IgD-negative memory B cell (primary cell): ENCODE results near the gene VPS9D1. TPM values are rescaled to one million over a fixed set of nuclear protein-coding genes. Genes with fewer than 3 reads are reported as not detected.
"Not testable (repeated sequence)": the region's sequence is repeated elsewhere in the genome, so short reads cannot be mapped to it uniquely, and the experiment has no call there.

Source experiments
- H3K27ac Mint-ChIP-seq, 3 donors: one replicate each; pipeline ENCODE4 v1.8.0; 2020 to 2022; ENCODE audit warnings: mild to moderate bottlenecking in 3 of 3, mixed read lengths in 3 of 3, moderate library complexity in 1 of 3
- H3K27me3 Mint-ChIP-seq: one replicate; pipeline ENCODE4 v1.8.0; 2021; ENCODE audit warnings: mixed read lengths
- H3K36me3 Mint-ChIP-seq: one replicate; pipeline ENCODE4 v1.8.0; 2020; ENCODE audit warnings: mild to moderate bottlenecking, mixed read lengths
- H3K4me1 Mint-ChIP-seq, 3 donors: one replicate each; pipeline ENCODE4 v1.8.0; 2020 to 2022; ENCODE audit warnings: mixed read lengths in 3 of 3, mild to moderate bottlenecking in 1 of 3
- H3K4me3 Mint-ChIP-seq, 4 donors: one replicate each; pipeline ENCODE4 v1.8.0; 2020 to 2022; ENCODE audit warnings: mild to moderate bottlenecking in 4 of 4, mixed read lengths in 4 of 4, moderate library complexity in 3 of 4
- H3K9me3 Mint-ChIP-seq, 3 donors: one replicate each; pipeline ENCODE4 v1.8.0; 2020 to 2021; ENCODE audit warnings: mixed read lengths in 3 of 3, mild to moderate bottlenecking in 1 of 3
- polyA plus RNA-seq: library from polyadenylated mRNA; unstranded; fragments of 300-500 nt; fragmentation: Illumina TruSeq; gene quantifications from one replicate; pipeline ENCODE4 v1.2.3, GENCODE V29; 2021

VPS9D1 gene
- polyA plus RNA-seq, 1 donor from 2014 or later, result 1.6 TPM

DNA sequence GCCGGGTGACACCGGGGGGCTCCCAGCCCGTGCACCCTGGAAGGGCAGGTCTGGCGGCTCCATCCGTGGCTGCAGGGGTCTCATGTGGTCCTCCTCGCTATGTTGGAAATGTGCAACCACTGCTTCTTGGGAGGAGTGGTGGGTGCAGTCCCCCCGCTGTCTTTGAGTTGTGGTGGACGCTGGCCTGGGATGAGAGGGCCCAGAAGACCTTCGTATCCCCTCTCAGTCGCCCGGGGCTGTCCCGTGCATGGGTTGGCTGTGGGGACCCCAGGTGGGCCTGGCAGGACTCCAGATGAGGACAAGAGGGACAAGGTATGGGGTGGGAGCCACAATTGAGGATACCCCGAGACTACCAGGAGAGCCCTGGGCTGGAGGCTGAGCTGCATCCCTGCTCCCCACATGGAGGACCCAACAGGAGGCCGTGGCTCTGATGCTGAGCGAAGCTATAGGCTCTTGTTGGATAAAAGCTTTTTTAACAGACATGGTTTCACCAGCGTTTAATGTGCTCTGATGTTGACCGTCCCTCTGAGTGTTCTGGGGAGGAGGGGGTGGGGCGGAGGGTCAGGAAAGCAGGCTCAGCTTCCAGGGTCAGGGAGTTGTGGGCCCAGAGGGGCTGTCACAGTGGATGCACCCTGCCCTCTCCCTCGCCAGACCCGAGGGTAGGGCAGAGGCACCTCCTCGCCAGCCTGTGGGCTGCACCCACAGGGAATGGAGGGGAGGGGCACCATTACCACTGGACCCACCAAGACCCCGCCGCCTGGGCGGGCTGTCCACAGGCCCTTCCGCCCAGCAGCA, 24.6 kb downstream of the VPS9D1 start:
- H3K27me3 Mint-ChIP-seq, result no peaks in the 10 kb centered on the region
- peak overlapping the region in 1 of 3 donors; percentile 48 for H3K27ac Mint-ChIP-seq
- H3K4me3 Mint-ChIP-seq, result peak overlapping the region in 2 of 4 donors; percentile 29 to 58
- peaks cover 8 to 11% (median 10%) of the 10 kb centered on the region in 3 donors for H3K4me1 Mint-ChIP-seq
- no peaks in the 10 kb centered on the region for H3K9me3 Mint-ChIP-seq
- H3K36me3 Mint-ChIP-seq, result no peaks in the 10 kb centered on the region

DNA sequence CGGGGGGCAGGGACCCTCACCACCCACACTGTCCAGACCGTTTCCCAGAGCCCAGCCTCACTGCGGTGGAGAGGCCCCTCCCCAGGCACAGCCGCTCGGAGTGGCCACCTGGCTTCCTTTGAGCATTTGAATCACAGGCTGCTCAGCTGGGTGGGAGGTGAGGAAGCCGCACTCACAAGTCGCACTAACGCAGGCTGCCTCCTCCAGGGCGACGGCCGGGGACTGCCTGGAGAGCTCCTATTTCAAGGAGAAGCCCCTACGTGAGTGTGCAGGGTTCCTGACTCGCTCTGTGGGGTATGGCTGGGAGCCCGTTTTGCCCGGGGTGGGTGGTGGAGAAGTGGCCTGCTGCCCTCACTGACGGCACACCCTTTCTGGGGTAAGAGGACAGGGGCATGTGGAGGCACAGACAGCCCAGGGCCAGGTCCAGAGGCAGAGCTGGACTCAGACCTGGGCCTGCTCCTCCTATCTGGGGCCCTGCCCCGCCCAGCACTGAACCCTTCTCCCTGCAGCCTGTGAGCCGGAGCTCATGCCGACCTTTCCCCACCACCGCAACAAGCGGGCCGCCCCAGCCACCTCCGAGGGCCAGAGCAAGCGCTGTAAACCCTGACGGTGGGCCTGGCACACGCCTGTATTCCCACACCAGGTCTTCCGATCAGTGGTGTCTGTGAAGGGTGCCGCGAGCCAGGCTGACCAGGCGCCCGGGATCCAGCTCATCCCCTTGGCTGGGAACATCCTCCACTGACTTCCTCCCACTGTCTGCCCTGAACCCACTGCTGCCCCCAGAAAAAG, 25.4 kb downstream of the VPS9D1 start:
- peak overlapping the region in 2 of 4 donors; percentile 17 to 29 for H3K4me3 Mint-ChIP-seq
- H3K36me3 Mint-ChIP-seq, result no peaks in the 10 kb centered on the region
- H3K27ac Mint-ChIP-seq, result peak overlapping the region in 2 of 3 donors; percentile 18 to 39
- no peaks in the 10 kb centered on the region for H3K9me3 Mint-ChIP-seq
- no peaks in the 10 kb centered on the region for H3K27me3 Mint-ChIP-seq
- H3K4me1 Mint-ChIP-seq, result peaks cover 8 to 11% (median 10%) of the 10 kb centered on the region in 3 donors

DNA sequence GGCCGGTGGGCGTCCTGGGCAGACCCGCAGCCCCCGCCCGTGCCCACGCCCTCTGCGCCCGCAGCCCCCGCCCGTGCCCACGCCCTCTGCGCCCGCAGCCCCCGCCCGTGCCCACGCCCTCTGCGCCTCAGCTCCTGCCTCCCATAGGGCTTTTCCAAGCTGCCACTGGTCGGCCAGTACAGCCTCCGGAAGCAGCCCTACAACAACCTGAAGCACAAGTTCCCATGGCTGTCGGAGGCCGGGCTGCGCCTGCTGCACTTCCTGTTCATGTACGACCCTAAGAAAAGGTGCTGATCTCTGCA, 26.0 kb downstream of the VPS9D1 start:
- not testable (repeated sequence) for H3K27ac Mint-ChIP-seq, H3K27me3 Mint-ChIP-seq, H3K36me3 Mint-ChIP-seq, H3K4me1 Mint-ChIP-seq, H3K9me3 Mint-ChIP-seq
- H3K4me3 Mint-ChIP-seq, result peak overlapping the region in 1 of 4 donors; percentile 29

DNA sequence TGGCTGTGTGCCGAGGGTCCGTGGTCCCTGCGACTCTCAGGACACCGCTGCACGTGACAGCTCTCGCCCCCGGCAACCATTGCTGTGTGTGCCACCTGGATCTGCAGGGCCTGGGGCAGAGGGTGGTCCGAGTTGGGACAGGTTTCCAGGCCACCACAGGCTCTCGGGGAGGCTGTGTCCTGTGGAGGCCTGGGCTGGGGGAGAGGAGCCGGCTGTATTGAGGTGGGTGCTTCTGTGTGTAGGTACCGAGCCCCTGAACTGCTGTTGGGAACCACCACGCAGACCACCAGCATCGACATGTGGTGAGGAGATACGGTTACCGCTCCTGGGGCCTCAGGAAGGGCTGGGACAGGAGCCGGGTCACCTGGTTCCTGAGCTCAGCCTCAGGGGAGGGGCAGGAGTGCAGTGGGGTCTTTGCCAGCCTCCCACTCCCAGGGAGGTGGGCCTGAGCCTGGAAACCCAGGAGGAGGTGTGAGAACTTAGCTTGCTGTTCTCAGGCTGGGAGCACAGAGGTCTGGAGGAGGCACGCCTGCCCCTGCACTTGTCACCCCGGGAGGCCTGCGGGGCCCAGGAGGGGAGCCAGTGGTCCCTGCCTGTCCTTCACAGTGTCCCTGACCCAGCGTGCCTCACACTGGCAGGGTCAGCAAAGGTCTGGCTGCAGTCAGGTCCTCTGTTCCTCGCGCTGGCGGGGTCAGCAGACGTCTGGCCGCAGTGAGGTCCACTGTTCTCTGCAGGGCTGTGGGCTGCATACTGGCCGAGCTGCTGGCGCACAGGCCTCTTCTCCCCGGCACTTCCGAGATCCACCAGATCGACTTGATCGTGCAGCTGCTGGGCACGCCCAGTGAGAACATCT, 26.5 kb downstream of the VPS9D1 start:
- peak overlapping the region in 1 of 4 donors; percentile 17 for H3K4me3 Mint-ChIP-seq
- no peaks in the 10 kb centered on the region for H3K9me3 Mint-ChIP-seq
- H3K4me1 Mint-ChIP-seq, result peaks cover 4 to 6% (median 5%) of the 10 kb centered on the region in 3 donors
- H3K27me3 Mint-ChIP-seq, result no peaks in the 10 kb centered on the region
- peaks cover 3% of the 10 kb centered on the region for H3K36me3 Mint-ChIP-seq
- H3K27ac Mint-ChIP-seq, result peak overlapping the region in 2 of 3 donors; percentile 42 to 78

DNA sequence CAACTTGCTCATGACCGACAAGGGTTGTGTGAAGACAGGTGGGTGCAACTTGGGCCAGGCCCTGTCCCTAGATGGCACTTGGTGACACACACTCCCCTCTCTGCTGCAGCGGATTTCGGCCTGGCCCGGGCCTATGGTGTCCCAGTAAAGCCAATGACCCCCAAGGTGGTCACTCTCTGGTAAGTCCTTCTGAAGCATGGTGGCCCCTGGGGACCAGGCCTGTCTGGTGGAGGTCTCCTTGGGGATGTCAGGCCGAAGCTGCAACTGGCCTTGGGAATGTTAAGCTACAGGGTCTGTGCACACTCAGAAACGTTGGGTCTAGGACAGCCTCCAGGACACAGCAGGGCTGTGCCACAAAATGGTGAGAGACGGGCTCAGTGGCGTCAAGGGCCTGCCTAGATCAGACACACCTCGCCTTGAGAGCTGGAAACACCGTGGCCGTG, 27.4 kb downstream of the VPS9D1 start:
- H3K36me3 Mint-ChIP-seq, result peaks cover 3% of the 10 kb centered on the region
- peak overlapping the region in 1 of 4 donors; percentile 17 for H3K4me3 Mint-ChIP-seq
- no peaks in the 10 kb centered on the region for H3K9me3 Mint-ChIP-seq
- H3K27me3 Mint-ChIP-seq, result no peaks in the 10 kb centered on the region
- H3K4me1 Mint-ChIP-seq, result peaks cover 3 to 4% (median 4%) of the 10 kb centered on the region in 3 donors
- H3K27ac Mint-ChIP-seq, result peak overlapping the region in 2 of 3 donors; percentile 42 to 78

DNA sequence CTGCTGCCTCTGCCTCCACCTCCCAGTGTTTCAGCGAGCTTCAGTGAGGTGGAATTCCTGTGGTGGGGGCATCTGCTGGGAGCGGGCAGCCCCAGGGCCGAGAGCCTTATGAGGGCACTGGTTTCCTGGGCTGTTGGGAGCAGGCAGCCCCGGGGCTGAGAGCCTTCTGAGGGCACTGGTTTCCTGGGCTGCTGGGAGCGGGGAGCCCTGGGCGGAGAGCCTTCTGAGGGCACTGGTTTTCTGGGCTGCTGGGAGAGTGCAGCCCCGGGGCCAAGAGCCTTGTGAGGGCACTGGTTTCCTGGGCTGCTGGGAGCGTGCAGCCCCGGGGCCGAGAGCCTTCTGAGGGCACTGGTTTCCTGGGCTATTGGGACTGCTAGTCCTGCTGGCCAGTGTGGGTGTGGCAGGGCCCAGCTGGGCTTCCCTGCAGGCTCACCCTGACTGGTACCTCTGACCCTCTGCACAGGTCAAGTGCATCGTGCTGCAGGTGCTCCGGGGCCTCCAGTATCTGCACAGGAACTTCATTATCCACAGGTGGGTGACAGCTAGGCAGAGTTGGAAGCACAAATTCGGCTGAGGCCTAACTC, 28.6 kb downstream of the VPS9D1 start:
- H3K9me3 Mint-ChIP-seq, result no peaks in the 10 kb centered on the region
- peaks cover 3% of the 10 kb centered on the region for H3K36me3 Mint-ChIP-seq
- H3K27me3 Mint-ChIP-seq, result no peaks in the 10 kb centered on the region
- H3K4me3 Mint-ChIP-seq, result peak overlapping the region in 2 of 4 donors; percentile 26 to 37
- H3K4me1 Mint-ChIP-seq, result peaks cover 8 to 11% (median 8%) of the 10 kb centered on the region in 3 donors
- peak overlapping the region in 2 of 3 donors; percentile 42 to 57 for H3K27ac Mint-ChIP-seq

DNA sequence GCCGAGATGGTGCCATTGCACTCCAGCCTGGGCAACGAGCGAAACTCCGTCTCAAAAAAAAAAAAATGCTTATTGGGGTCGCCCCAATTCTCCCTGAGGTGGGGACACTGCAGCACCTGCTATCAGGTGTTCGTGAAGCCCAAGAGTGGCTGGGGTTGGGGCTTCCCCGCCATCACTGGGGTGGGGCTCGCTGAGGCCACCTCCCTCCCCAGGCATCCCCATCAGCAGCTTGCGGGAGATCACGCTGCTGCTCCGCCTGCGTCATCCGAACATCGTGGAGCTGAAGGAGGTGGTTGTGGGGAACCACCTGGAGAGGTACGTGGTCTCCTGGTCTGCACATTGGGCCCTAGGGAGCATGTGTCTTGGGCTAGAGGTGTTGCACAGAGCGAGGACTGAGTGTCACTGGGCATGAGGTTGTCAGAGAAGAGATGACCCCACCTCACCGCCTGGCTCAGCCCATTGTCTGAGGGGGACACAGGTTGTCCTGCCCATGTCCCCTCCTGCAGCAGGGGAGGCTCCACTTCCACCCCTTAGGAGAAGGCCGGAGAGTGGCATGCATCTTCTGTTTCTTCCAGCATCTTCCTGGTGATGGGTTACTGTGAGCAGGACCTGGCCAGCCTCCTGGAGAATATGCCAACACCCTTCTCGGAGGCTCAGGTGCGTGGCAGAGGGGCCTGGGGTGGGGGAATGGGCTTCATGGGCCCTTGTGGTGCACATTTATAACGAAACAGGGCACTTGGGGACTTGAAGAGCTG, 29.3 kb downstream of the VPS9D1 start:
- no peaks in the 10 kb centered on the region for H3K9me3 Mint-ChIP-seq
- no peaks in the 10 kb centered on the region for H3K27me3 Mint-ChIP-seq
- peak overlapping the region in 1 of 4 donors; percentile 26 for H3K4me3 Mint-ChIP-seq
- peaks cover 3% of the 10 kb centered on the region for H3K36me3 Mint-ChIP-seq
- H3K27ac Mint-ChIP-seq, result peak overlapping the region in 1 of 3 donors; percentile 42
- peaks cover 8 to 10% (median 9%) of the 10 kb centered on the region in 3 donors for H3K4me1 Mint-ChIP-seq

DNA sequence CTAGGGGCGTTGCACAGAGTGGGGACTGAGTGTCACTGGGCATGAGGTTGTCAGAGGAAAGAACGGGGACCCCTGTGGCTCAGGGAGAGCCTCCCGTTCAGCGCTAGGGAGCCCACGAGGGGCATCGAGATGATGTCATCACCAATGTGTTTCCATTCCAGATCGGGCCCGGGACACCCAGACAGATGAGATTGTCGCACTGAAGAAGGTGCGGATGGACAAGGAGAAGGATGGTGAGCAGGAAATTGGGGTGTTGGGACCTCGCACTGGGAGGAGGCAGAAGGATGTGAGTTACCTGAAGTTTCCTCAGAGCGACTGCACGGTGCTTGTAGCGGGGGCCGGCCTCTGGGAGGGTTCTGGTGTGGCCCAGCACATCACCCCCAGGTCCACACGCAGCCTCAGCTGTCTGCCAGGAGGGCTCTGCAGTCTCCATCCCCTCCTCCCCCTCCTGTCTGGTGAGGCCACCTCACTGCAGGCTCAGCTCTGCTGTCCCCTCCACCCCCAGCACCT, 30.3 kb downstream of the VPS9D1 start:
- Mint-ChIP-seq H3K9me3 (no peaks in the 10 kb centered on the region), H3K4me3 (peak overlapping the region in 2 of 4 donors; percentile 65 to 68), H3K36me3 (peaks cover 3% of the 10 kb centered on the region), H3K27me3 (no peaks in the 10 kb centered on the region), H3K4me1 (peaks cover 8 to 9% (median 8%) of the 10 kb centered on the region in 3 donors), H3K27ac (peak overlapping the region in 1 of 3 donors; percentile 53)

DNA sequence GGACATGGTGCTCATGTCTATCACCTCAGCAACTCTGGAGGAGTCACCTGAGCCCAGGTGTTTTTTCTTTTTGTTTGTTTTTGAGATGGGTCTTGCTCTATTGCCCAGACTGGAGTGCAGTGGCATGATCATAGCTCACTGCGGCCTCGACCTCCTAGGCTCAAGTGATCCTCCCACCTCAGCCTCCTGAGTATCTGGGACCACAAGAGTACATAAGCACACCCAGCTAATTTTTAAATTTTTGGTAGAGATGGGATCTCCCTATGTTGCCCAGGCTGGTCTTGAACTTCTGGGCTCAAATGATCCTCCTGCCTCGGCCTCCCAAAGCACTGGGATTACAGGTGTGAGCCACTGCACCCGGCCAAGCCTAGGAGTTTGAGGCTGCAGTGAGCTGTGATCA, 31.1 kb downstream of the VPS9D1 start:
- H3K4me1 Mint-ChIP-seq, H3K27me3 Mint-ChIP-seq, H3K9me3 Mint-ChIP-seq, H3K4me3 Mint-ChIP-seq, H3K36me3 Mint-ChIP-seq: not testable (repeated sequence)
- H3K27ac Mint-ChIP-seq, result peak overlapping the region in 1 of 3 donors; percentile 53

DNA sequence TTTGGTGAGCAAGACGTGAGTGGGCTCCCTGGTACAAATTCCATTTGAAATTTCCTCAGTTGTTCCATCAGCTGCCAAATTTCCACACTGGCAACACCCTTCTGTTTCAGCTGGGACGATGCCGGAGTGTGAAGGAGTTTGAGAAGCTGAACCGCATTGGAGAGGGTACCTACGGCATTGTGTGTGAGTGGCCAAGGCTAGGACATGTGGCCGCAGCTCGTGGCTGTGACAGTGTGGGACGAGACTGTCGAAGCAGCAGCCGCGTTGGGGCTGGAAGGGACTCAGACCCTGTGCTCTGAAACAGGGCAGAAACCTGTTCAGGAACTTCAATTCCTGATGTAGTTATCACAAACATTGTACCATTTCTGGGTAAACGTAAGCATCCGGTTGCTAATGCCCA, 31.6 kb downstream of the VPS9D1 start:
- H3K9me3 Mint-ChIP-seq, result no peaks in the 10 kb centered on the region
- peak overlapping the region in 2 of 4 donors; percentile 50 to 55 for H3K4me3 Mint-ChIP-seq
- peaks cover 4% of the 10 kb centered on the region for H3K36me3 Mint-ChIP-seq
- no peaks in the 10 kb centered on the region for H3K27me3 Mint-ChIP-seq
- no peak overlapping the region for H3K27ac Mint-ChIP-seq
- H3K4me1 Mint-ChIP-seq, result peaks cover 8 to 9% (median 8%) of the 10 kb centered on the region in 3 donors

DNA sequence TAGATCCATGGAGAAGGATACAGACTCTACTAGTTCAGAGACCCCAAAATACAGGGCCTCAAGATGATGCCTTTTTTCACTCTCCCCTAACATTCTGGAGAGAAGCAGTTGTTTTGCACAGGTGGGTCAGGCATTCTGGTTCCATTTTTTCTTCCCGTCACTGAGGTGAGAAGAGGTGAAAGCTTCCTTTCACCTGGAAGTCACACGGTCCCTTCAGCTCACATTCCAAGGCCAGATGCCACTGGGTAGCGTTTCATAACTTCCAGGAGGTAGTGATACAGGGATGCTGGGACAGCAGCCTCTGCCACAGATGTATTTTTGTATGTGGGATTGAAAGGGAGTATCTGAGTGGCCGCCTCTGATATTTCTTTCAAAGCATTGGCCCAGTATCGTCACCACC, 32.3 kb downstream of the VPS9D1 start:
- H3K9me3 Mint-ChIP-seq, result no peaks in the 10 kb centered on the region
- peaks cover 4% of the 10 kb centered on the region for H3K36me3 Mint-ChIP-seq
- H3K4me1 Mint-ChIP-seq, result peaks cover 6 to 9% (median 8%) of the 10 kb centered on the region in 3 donors
- H3K27me3 Mint-ChIP-seq, result no peaks in the 10 kb centered on the region
- H3K4me3 Mint-ChIP-seq, result peak overlapping the region in 3 of 4 donors; percentile 90 to 99 (median 92)
- H3K27ac Mint-ChIP-seq, result no peak overlapping the region

DNA sequence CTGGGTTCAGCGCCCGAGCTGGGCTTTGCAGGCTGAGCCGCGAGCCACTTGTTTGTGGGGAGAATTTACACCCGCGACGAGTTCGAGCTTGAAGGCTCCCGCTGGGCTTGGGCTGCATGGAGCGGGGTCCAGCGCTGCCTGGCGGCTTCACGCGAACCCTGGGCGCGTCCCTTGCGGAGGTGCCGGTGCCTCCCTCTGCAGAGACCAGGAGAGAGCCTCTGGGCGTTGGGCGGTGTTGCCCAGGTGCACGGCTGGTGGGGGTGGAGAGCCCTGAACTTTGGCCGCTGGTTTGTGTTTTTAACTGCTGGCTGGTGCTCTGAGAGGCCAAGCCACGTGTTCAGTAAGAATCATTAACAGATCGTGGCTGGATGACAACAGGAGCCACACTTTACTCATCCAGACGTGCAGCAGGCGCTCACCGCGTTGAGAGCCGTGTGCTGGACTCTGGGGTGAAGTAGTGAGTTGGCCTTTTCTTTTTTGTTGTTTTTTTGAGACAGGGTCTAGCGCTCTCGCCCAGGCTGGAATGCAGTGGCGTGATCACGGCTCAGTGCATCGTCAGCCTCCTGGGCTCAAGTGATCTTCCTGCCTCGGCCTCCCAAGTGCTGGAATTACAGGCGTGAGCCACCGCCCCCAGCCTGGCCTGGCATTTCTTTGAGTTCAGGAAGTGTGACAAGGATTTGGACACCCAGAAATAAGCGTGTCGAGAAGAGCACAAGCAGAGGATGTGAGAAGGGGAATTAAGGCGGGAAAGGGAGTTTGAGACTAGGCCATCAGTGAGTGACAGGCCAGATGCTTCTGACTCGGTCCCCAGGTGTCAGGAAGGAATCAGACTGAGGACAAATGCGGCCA, 33.4 kb downstream of the VPS9D1 start:
- peak overlapping the region in 2 of 3 donors; percentile 82 to 88 for H3K27ac Mint-ChIP-seq

More for the DNA sequence above, 33.4 kb downstream of the VPS9D1 start:
- peaks cover 4 to 9% (median 8%) of the 10 kb centered on the region in 3 donors for H3K4me1 Mint-ChIP-seq
- H3K36me3 Mint-ChIP-seq, result peaks cover 4% of the 10 kb centered on the region
- no peaks in the 10 kb centered on the region for H3K9me3 Mint-ChIP-seq
- peak overlapping the region; percentile 90 to 99 (median 94) for H3K4me3 Mint-ChIP-seq
- H3K27me3 Mint-ChIP-seq, result no peaks in the 10 kb centered on the region
